SU-DHL-6 (cell line): ENCODE results near the gene ST6GAL2.

Source experiments
- H2AFZ ChIP-seq: fragments of 200-600 bp; sonication (generic); 2 replicates; pipeline ENCODE4 v1.6.1; 2014; ENCODE audit warnings: low read depth, mild to moderate bottlenecking, moderate library complexity, mixed read lengths, antibody characterized with exemption, low read length; ENCODE audit not compliant: severe bottlenecking
- H3F3A ChIP-seq: fragments of 200-600 bp; shearing (Covaris generic); 2 replicates; pipeline ENCODE4 v1.6.0; 2016; ENCODE audit warnings: antibody characterized with exemption, mild to moderate bottlenecking; ENCODE audit not compliant: insufficient read depth
- H3K27ac ChIP-seq: fragments of 200-600 bp; sonication (generic); 2 replicates; pipeline ENCODE4 v1.5.1; 2016; ENCODE audit warnings: low read depth, mild to moderate bottlenecking, low read length, moderate library complexity, mixed read lengths
- H3K27me3 ChIP-seq: fragments of 200-600 bp; sonication (generic), shearing (Covaris generic); 2 replicates; pipeline ENCODE4 v1.6.0; 2014; ENCODE audit warnings: mild to moderate bottlenecking, low read length
- H3K36me3 ChIP-seq: fragments of 200-600 bp; sonication (generic); 2 replicates; pipeline ENCODE4 v1.6.1; 2014; ENCODE audit warnings: mild to moderate bottlenecking, low read length, mixed read lengths
- H3K4me2 ChIP-seq: fragments of 300-600, 200-600 bp; shearing (Covaris generic), sonication (generic); 2 replicates; pipeline ENCODE4 v1.6.0; 2014; ENCODE audit warnings: low read length, low read depth, mild to moderate bottlenecking; ENCODE audit not compliant: poor library complexity, severe bottlenecking
- H3K4me3 ChIP-seq: fragments of 200-600 bp; sonication (generic); 2 replicates; pipeline ENCODE4 v1.5.1; 2014; ENCODE audit warnings: antibody characterized with exemption, low read length, mild to moderate bottlenecking, mixed read lengths; ENCODE audit not compliant: insufficient read depth, poor library complexity, severe bottlenecking
- H3K79me2 ChIP-seq: fragments of 200-600 bp; sonication (generic); 2 replicates; pipeline ENCODE4 v1.6.1; 2014; ENCODE audit warnings: mild to moderate bottlenecking, low read length, moderate library complexity; ENCODE audit not compliant: insufficient read depth
- H3K9ac ChIP-seq: fragments of 200-600 bp; sonication (generic); 2 replicates; pipeline ENCODE4 v1.7.0; 2014; ENCODE audit warnings: mild to moderate bottlenecking, low read length
- H3K9me2 ChIP-seq: fragments of 200-600 bp; sonication (generic); replicated peaks from 2 replicates; pipeline ENCODE4 v1.6.1; 2014; ENCODE audit warnings: low read length; ENCODE audit not compliant: insufficient read depth
- H3K9me3 ChIP-seq: fragments of 200-600 bp; sonication (generic); 2 replicates; pipeline ENCODE4 v1.6.1; 2014; ENCODE audit warnings: low read length, mixed read lengths; ENCODE audit not compliant: insufficient read depth
- H4K20me1 ChIP-seq: fragments of 200-600 bp; sonication (generic); 2 replicates; pipeline ENCODE4 v1.6.1; 2014; ENCODE audit warnings: low read depth, mild to moderate bottlenecking, antibody characterized with exemption, low read length, moderate library complexity, mixed read lengths
- EZH2phosphoT487 ChIP-seq: fragments of 200-600 bp; sonication (generic), shearing (Covaris generic); conservative IDR thresholded peaks from 2 replicates; pipeline ENCODE4 v1.6.1; 2018; ENCODE audit warnings: mild to moderate bottlenecking, antibody characterized with exemption, low read length, moderate library complexity, mixed read lengths
- TF ChIP-seq, protein P1 (sequence below): fragments of 200-600 bp; sonication (generic); IDR thresholded peaks from one replicate; pipeline ENCODE4 v1.5.1; 2017; ENCODE audit warnings: antibody characterized with exemption, mild to moderate bottlenecking, low read length, moderate library complexity; ENCODE audit not compliant: insufficient read depth, poor library complexity, severe bottlenecking

Gene ST6GAL2

DNA sequence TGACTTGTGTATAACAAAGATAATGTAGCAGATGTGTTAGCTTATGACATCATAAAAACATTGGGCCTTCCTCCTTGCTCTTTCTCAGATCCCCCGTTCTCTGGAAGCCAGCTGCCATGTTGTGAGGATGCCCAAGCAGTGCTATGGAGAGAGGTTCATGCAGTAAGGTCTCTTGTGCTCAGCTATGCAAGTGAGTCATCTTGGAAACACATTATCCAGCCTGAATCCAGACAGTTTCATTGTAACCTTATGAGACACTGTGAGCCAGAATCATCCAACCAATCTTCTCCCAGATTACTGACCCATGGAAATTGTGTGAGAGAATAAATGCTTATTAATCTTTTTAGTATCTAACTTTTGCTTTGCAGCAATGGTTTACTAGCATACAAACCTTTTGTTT lies 60.8 kb downstream of the ST6GAL2 start:
- H3K27ac ChIP-seq, result no peak overlapping the region
- no peak overlapping the region for H2AFZ ChIP-seq
- no peak overlapping the region for H3K4me3 ChIP-seq
- no peaks in the 10 kb centered on the region for H4K20me1 ChIP-seq
- no peak overlapping the region for H3K4me2 ChIP-seq
- no peaks in the 10 kb centered on the region for H3K27me3 ChIP-seq
- TF ChIP-seq EZH2phosphoT487, result no peak
- H3F3A ChIP-seq, result no peaks in the 10 kb centered on the region
- H3K79me2 ChIP-seq, result no peaks in the 10 kb centered on the region
- H3K36me3 ChIP-seq, result no peaks in the 10 kb centered on the region
- H3K9me3 ChIP-seq, result no peaks in the 10 kb centered on the region
- no peaks in the 10 kb centered on the region for H3K9me2 ChIP-seq
- H3K9ac ChIP-seq, result no peak overlapping the region

DNA sequence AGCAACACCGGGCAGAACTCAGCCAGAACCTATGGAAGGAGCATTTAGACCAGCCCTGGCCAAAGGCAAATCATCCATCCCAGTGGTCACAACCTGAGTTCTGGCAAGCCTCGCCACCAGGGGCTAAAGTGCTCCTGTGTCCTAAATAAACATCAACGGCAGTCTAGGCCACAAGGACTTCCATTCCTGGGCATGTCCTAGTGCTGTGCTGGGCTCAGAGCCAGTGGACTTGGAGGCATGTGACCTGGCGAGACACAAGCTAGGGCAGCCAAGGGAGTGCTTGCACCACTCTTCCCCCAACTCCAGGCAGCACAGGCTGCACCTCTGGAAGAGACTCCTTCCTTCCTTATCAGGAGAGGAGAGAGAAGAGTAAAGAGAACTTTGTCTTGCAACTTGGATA lies 69.0 kb downstream of the ST6GAL2 start:
- H2AFZ ChIP-seq, result no peak overlapping the region
- no peak overlapping the region for H3K9ac ChIP-seq
- no peaks in the 10 kb centered on the region for H3K27me3 ChIP-seq
- no peaks in the 10 kb centered on the region for H3K9me3 ChIP-seq
- H3K4me2 ChIP-seq, result no peak overlapping the region
- no peaks in the 10 kb centered on the region for H3K36me3 ChIP-seq
- no peaks in the 10 kb centered on the region for H3K79me2 ChIP-seq
- H3K4me3 ChIP-seq, result no peak overlapping the region
- no peak overlapping the region for H3K27ac ChIP-seq
- no peaks in the 10 kb centered on the region for H3K9me2 ChIP-seq
- H4K20me1 ChIP-seq, result no peaks in the 10 kb centered on the region
- no peak for TF ChIP-seq EZH2phosphoT487
- TF ChIP-seq, protein P1, sequence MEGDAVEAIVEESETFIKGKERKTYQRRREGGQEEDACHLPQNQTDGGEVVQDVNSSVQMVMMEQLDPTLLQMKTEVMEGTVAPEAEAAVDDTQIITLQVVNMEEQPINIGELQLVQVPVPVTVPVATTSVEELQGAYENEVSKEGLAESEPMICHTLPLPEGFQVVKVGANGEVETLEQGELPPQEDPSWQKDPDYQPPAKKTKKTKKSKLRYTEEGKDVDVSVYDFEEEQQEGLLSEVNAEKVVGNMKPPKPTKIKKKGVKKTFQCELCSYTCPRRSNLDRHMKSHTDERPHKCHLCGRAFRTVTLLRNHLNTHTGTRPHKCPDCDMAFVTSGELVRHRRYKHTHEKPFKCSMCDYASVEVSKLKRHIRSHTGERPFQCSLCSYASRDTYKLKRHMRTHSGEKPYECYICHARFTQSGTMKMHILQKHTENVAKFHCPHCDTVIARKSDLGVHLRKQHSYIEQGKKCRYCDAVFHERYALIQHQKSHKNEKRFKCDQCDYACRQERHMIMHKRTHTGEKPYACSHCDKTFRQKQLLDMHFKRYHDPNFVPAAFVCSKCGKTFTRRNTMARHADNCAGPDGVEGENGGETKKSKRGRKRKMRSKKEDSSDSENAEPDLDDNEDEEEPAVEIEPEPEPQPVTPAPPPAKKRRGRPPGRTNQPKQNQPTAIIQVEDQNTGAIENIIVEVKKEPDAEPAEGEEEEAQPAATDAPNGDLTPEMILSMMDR, result no peak
- no peaks in the 10 kb centered on the region for H3F3A ChIP-seq

DNA sequence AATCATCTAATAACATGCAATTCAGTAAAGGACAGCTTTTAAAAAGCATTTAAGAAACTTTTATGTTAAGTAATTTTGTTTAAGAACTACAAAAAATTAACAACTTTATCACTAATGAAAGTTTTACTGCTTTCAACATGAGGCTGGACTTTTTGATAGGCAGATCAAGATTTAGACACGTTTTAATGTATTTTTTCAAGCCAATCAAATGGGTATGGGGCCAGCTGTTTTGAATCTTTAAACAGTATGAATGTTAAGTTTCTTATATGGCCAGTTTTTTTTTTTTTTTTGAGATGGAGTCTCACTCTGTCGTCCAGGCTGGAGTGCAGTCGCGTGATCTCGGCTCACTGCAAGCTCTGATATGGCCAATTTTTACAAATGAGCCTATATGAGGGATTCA lies 73.1 kb downstream of the ST6GAL2 start:
- no peaks in the 10 kb centered on the region for H3K9me3 ChIP-seq
- H3K27me3 ChIP-seq, result no peaks in the 10 kb centered on the region
- no peaks in the 10 kb centered on the region for H3K9me2 ChIP-seq
- H3K9ac ChIP-seq, result no peak overlapping the region
- no peak overlapping the region for H2AFZ ChIP-seq
- TF ChIP-seq, protein P1, result no peak
- TF ChIP-seq EZH2phosphoT487, result no peak
- no peaks in the 10 kb centered on the region for H3K36me3 ChIP-seq
- H3K4me2 ChIP-seq, result no peak overlapping the region
- no peak overlapping the region for H3K27ac ChIP-seq
- H3K79me2 ChIP-seq, result no peaks in the 10 kb centered on the region
- H3K4me3 ChIP-seq, result no peak overlapping the region
- no peaks in the 10 kb centered on the region for H4K20me1 ChIP-seq
- H3F3A ChIP-seq, result no peaks in the 10 kb centered on the region

DNA sequence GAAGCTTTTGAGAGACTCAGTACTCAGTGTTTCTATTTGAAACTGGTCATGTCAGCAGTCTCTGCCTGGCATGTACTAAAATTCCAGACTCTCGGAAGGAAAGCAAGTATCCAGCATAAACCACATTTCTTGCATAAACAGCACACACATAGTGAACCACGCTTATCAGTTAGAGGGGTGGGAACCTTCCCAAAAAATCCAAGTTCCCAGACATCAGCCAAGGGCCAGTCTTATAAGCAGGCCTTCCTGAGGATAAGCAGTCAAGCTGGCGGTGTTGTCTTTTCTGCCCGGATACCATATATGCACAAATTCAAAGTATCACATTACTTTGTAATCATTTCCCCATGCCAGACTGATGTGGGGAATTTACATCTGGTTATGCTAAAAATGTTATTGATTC lies 73.6 kb downstream of the ST6GAL2 start:
- Histone ChIP-seq H3K9ac (no peak overlapping the region), H3K27me3 (no peaks in the 10 kb centered on the region), H3F3A (no peaks in the 10 kb centered on the region), H2AFZ (no peak overlapping the region), H3K79me2 (no peaks in the 10 kb centered on the region), H3K4me3 (no peak overlapping the region), H4K20me1 (no peaks in the 10 kb centered on the region), H3K9me2 (no peaks in the 10 kb centered on the region), H3K27ac (no peak overlapping the region), H3K36me3 (no peaks in the 10 kb centered on the region), H3K4me2 (no peak overlapping the region), H3K9me3 (no peaks in the 10 kb centered on the region)
- no peak for TF ChIP-seq EZH2phosphoT487
- TF ChIP-seq, protein P1, result no peak
